ENCODE results near the gene CD34.

The CD34 gene

DNA sequence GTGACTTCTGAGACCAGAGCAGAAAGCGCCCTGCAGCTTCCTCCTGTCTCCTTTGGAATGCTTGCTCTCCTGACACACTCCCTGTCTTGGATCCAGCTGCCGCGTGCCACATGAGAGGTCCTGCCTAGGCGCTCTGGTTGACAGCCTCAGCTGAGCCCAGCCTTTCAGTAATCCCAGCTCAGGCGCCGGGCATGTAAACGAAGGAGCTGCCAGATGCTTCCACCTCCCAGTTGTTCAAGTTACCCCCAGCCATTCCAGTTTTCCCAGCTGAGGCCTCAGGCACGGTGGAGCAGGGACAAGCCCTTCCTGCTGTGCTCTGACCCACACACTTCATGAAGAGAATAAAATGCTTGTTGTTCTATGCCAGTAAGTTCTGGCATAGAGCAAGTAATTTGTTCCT lies 14.3 kb upstream of the CD34 start:
- no peak overlapping the region for H3K4me3 ChIP-seq (ENCODE audit: low read depth in 1 of 2, low read length in 2 of 2)
- H3K9me3 ChIP-seq (ENCODE audit: low read length): no peaks in the 10 kb centered on the region
- peaks cover 21% of the 10 kb centered on the region for H3K4me1 ChIP-seq (ENCODE audit: insufficient read depth, low read length)
- H3K27ac ChIP-seq (ENCODE audit: low read depth, low read length): no peak overlapping the region
- no peaks in the 10 kb centered on the region for H3K36me3 ChIP-seq (ENCODE audit: insufficient read depth, low read length)
- no peak overlapping the region for H3K9ac ChIP-seq (ENCODE audit: low read length)
- H3K27me3 ChIP-seq (ENCODE audit: control insufficient read depth in 1 of 2, insufficient read depth in 2 of 2, low read length in 2 of 2): no peaks in the 10 kb centered on the region

DNA sequence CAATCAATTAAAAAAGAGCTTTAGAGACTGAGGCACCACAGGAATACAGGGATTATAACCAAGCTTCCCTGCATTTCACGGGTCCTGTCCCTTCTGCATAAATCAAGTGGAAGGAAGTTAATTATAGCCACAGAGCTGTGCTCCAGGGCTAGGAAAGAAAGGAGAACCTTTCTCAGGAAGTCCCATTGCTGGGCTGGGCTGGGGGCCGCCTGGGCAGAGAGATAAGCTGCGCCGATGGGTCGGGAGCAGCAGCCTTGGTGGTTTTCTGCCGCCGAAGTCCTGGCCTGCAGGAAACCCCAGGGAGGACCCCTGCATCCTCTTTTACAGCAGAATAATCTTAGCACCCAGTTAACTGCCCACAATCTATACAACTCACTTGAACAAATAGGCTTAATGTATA lies 12.6 kb upstream of the CD34 start:
- Histone ChIP-seq H3K4me1 (ENCODE audit: insufficient read depth, low read length) (peaks cover 29% of the 10 kb centered on the region), H3K9ac (ENCODE audit: low read length) (no peak overlapping the region), H3K4me3 (ENCODE audit: low read depth in 1 of 2, low read length in 2 of 2) (no peak overlapping the region), H3K27me3 (ENCODE audit: control insufficient read depth in 1 of 2, insufficient read depth in 2 of 2, low read length in 2 of 2) (no peaks in the 10 kb centered on the region), H3K27ac (ENCODE audit: low read depth, low read length) (no peak overlapping the region), H3K9me3 (ENCODE audit: low read length) (no peaks in the 10 kb centered on the region), H3K36me3 (ENCODE audit: insufficient read depth, low read length) (no peaks in the 10 kb centered on the region)

DNA sequence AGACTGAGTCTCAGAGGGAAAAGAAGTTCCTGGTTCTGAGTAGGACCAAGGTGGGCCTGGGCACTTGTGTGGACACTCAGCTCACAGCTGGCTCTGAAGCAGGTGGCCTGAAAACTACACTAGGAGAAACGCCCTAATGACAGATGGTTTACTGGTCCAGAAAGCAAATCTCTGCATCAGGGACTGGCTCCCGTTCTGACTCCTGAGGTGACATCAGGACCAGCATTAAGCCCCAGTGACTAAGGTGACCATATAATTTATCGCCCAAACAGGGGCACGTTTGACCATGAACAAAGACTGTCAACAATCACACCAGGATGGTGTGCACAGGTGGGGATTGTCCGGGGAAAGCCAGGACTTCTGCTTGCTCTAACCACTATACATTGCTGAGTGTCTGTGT lies 12.2 kb upstream of the CD34 start:
- Histone ChIP-seq H3K4me3 (ENCODE audit: low read depth in 1 of 2, low read length in 2 of 2) (no peak overlapping the region), H3K27me3 (ENCODE audit: control insufficient read depth in 1 of 2, insufficient read depth in 2 of 2, low read length in 2 of 2) (no peaks in the 10 kb centered on the region), H3K27ac (ENCODE audit: low read depth, low read length) (no peak overlapping the region), H3K36me3 (ENCODE audit: insufficient read depth, low read length) (no peaks in the 10 kb centered on the region), H3K9ac (ENCODE audit: low read length) (no peak overlapping the region), H3K4me1 (ENCODE audit: insufficient read depth, low read length) (peaks cover 29% of the 10 kb centered on the region), H3K9me3 (ENCODE audit: low read length) (no peaks in the 10 kb centered on the region)

DNA sequence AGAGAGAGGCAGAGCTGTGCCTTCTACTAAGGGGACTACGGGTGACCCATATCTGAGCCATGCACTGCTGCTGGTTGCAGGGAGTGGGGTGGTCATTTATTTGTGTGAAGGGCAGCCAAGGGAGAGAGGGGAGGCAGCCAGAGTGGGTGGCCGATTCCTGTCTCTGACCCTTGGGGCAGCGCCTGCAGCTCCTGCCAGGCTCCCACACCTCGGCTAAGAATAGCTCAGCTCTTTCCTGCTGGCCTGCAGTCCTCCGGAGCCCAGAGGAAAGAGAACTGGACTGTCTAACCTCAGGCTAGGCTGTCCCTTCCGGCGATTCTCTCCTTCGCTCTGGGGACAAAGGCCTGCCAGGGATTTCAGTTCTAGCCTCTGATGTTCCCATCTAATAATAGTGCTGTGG lies 11.6 kb upstream of the CD34 start:
- H3K27me3 ChIP-seq (ENCODE audit: control insufficient read depth in 1 of 2, insufficient read depth in 2 of 2, low read length in 2 of 2): no peaks in the 10 kb centered on the region
- no peaks in the 10 kb centered on the region for H3K36me3 ChIP-seq (ENCODE audit: insufficient read depth, low read length)
- no peak overlapping the region for H3K9ac ChIP-seq (ENCODE audit: low read length)
- H3K27ac ChIP-seq (ENCODE audit: low read depth, low read length): no peak overlapping the region
- peaks cover 29% of the 10 kb centered on the region for H3K4me1 ChIP-seq (ENCODE audit: insufficient read depth, low read length)
- no peaks in the 10 kb centered on the region for H3K9me3 ChIP-seq (ENCODE audit: low read length)
- H3K4me3 ChIP-seq (ENCODE audit: low read depth in 1 of 2, low read length in 2 of 2): no peak overlapping the region

DNA sequence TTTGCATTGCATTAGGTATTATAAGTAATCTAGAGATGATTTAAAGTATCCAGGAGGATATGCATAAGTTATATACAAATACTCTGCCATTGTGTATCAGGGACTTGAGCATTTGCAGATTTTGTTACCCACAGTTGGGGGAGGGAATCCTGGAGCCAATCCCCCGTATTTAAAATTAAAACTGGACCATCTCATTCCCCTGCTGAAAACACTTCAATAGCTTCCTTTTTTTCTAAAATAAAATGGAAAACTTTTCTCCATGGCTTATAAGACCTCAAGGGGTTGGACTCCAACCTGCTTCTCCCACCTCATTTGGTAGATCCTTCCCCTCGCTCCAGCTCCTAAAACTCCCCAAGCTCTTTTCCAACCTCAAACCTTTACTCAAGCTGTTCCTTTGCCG lies 10.4 kb upstream of the CD34 start:
- Histone ChIP-seq H3K4me1 (ENCODE audit: insufficient read depth, low read length) (peaks cover 29% of the 10 kb centered on the region), H3K36me3 (ENCODE audit: insufficient read depth, low read length) (no peaks in the 10 kb centered on the region), H3K4me3 (ENCODE audit: low read depth in 1 of 2, low read length in 2 of 2) (no peak overlapping the region), H3K9me3 (ENCODE audit: low read length) (no peaks in the 10 kb centered on the region), H3K27ac (ENCODE audit: low read depth, low read length) (no peak overlapping the region), H3K9ac (ENCODE audit: low read length) (no peak overlapping the region), H3K27me3 (ENCODE audit: control insufficient read depth in 1 of 2, insufficient read depth in 2 of 2, low read length in 2 of 2) (no peaks in the 10 kb centered on the region)

DNA sequence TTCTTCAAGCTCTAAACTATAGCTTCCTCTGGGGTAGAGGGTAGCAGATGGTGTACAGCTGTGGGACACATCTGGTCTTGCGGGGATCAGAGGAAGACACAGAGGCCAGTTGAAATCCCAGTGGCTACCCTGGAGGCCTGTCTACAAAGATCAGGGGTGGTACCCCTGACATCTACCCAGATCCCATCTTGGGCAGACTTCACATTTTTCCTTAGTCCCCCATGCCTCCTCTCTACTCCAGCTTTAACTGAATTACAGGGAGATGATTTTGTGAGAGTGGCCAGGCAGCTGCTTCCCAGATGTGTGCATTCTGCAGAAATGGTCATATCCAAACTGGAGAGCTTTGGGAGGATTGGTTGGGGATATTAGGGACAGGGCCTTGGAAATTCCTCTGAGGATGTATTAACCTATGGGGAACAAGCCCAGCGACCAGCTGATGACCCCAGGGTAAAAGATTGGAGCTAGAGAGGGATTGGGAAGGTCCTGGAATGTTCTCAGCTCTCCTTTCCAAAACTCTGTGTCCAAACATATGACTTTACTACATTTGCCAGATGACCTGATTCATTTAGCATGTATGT lies 9.6 kb upstream of the CD34 start:
- Histone ChIP-seq H3K4me3 (ENCODE audit: low read depth in 1 of 2, low read length in 2 of 2) (no peak overlapping the region), H3K9ac (ENCODE audit: low read length) (no peak overlapping the region), H3K4me1 (ENCODE audit: insufficient read depth, low read length) (peaks cover 29% of the 10 kb centered on the region), H3K27ac (ENCODE audit: low read depth, low read length) (no peak overlapping the region), H3K36me3 (ENCODE audit: insufficient read depth, low read length) (no peaks in the 10 kb centered on the region), H3K9me3 (ENCODE audit: low read length) (no peaks in the 10 kb centered on the region), H3K27me3 (ENCODE audit: control insufficient read depth in 1 of 2, insufficient read depth in 2 of 2, low read length in 2 of 2) (no peaks in the 10 kb centered on the region)

DNA sequence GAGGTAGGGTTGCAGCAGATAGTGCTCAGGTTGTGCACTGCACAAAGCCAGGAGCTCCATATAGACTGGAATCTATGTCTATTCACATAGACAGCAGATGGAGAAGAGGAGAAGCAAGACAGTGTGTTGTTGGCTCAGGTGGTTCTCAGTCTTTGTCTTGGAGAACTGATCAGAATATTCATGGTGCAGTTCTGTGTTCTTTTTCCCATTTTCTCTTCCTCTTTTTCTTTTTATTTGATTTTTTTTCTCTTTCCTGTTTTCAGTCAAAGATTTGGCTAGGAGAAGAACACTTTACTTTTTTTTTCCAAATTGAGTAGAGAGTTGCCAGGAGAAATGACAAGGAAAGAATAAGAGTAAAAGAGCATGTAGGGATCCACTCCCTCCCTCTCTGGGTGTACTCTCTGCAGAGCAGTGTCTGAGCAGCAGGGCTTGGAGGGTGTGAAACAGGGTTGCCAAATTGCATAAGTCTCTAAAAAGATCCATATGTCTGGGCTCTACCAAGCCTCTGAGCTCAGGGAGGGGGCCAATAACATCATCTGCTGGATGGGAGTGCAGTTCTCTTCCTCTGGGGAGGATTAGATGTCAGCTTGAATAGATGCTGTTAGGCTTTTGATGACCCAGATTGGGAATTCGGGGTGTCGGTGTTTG lies 8.7 kb upstream of the CD34 start:
- H3K27me3 ChIP-seq (ENCODE audit: control insufficient read depth in 1 of 2, insufficient read depth in 2 of 2, low read length in 2 of 2): no peaks in the 10 kb centered on the region
- H3K4me3 ChIP-seq (ENCODE audit: low read depth in 1 of 2, low read length in 2 of 2): no peak overlapping the region
- no peak overlapping the region for H3K27ac ChIP-seq (ENCODE audit: low read depth, low read length)
- peaks cover 22% of the 10 kb centered on the region for H3K4me1 ChIP-seq (ENCODE audit: insufficient read depth, low read length)
- H3K36me3 ChIP-seq (ENCODE audit: insufficient read depth, low read length): no peaks in the 10 kb centered on the region
- H3K9ac ChIP-seq (ENCODE audit: low read length): no peak overlapping the region
- no peaks in the 10 kb centered on the region for H3K9me3 ChIP-seq (ENCODE audit: low read length)

DNA sequence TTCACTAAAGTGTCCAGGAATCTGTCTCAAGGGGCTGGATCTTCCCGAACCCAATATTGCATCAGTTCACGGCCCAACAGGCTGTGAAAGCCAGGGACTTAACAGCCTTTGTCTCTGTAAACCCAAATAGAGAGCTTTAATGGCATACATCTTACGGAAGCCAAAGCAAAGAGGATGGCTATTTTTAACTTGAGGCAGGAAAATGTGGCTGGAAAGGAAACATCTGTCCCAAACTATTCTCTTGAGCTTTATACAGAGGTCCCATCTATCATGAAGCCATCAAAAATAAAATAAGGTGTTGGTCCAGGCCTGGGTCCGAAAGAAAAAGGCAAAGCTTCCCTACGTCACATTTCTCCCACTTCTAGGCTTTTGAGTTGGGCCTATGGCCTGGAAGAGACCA lies 7.7 kb upstream of the CD34 start:
- H3K4me3 ChIP-seq (ENCODE audit: low read depth in 1 of 2, low read length in 2 of 2): no peak overlapping the region
- no peak overlapping the region for H3K27ac ChIP-seq (ENCODE audit: low read depth, low read length)
- no peaks in the 10 kb centered on the region for H3K36me3 ChIP-seq (ENCODE audit: insufficient read depth, low read length)
- H3K4me1 ChIP-seq (ENCODE audit: insufficient read depth, low read length): peaks cover 17% of the 10 kb centered on the region
- H3K9ac ChIP-seq (ENCODE audit: low read length): no peak overlapping the region
- H3K27me3 ChIP-seq (ENCODE audit: control insufficient read depth in 1 of 2, insufficient read depth in 2 of 2, low read length in 2 of 2): no peaks in the 10 kb centered on the region
- H3K9me3 ChIP-seq (ENCODE audit: low read length): no peaks in the 10 kb centered on the region

DNA sequence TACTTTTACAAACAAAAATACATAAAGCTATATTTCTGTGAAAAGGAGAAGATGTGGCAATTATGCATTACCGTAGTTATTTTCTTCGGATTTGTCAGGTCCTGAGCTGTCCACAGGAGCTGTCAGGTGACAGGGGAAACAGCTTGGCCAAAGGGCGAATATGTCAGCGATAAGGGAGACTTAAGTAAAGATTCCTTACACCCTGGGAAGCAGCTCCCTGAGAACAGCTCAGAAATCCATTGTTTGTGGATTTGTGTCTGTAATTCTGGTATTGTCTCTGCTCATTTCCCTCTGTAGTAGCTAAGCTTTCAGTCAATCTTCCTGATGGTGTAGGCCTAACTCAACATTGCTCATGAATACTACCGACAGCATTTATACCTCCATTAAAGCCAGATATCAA lies 7.1 kb upstream of the CD34 start:
- Histone ChIP-seq H3K4me3 (ENCODE audit: low read depth in 1 of 2, low read length in 2 of 2) (no peak overlapping the region), H3K36me3 (ENCODE audit: insufficient read depth, low read length) (no peaks in the 10 kb centered on the region), H3K4me1 (ENCODE audit: insufficient read depth, low read length) (peaks cover 11% of the 10 kb centered on the region), H3K9ac (ENCODE audit: low read length) (no peak overlapping the region), H3K9me3 (ENCODE audit: low read length) (no peaks in the 10 kb centered on the region), H3K27ac (ENCODE audit: low read depth, low read length) (no peak overlapping the region), H3K27me3 (ENCODE audit: control insufficient read depth in 1 of 2, insufficient read depth in 2 of 2, low read length in 2 of 2) (no peaks in the 10 kb centered on the region)

DNA sequence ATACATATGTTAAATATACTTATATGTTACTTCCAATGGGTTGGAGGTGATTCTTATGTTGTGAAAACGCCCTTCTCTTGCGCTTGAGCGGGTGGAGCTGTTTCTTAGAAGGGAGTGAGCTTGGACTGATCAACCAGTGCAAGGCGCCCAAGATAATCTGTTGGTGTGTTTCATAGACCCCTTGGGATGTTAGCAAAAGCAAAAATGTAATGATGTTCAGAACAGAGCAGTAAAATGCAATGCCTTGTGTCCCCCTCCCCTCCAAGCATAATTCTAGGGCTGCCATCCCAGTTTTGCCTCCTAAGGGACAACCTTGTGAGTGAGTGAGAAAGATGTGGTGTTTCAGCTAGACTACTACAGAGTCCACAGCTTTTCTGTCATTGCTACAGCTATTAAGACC lies 6.2 kb upstream of the CD34 start:
- H3K27me3 ChIP-seq (ENCODE audit: control insufficient read depth in 1 of 2, insufficient read depth in 2 of 2, low read length in 2 of 2): peaks cover 0 to 4% of the 10 kb centered on the region in 2 donors
- H3K36me3 ChIP-seq (ENCODE audit: insufficient read depth, low read length): no peaks in the 10 kb centered on the region
- H3K4me3 ChIP-seq (ENCODE audit: low read depth in 1 of 2, low read length in 2 of 2): no peak overlapping the region
- H3K27ac ChIP-seq (ENCODE audit: low read depth, low read length): no peak overlapping the region
- H3K9ac ChIP-seq (ENCODE audit: low read length): no peak overlapping the region
- H3K4me1 ChIP-seq (ENCODE audit: insufficient read depth, low read length): peaks cover 8% of the 10 kb centered on the region
- no peaks in the 10 kb centered on the region for H3K9me3 ChIP-seq (ENCODE audit: low read length)

DNA sequence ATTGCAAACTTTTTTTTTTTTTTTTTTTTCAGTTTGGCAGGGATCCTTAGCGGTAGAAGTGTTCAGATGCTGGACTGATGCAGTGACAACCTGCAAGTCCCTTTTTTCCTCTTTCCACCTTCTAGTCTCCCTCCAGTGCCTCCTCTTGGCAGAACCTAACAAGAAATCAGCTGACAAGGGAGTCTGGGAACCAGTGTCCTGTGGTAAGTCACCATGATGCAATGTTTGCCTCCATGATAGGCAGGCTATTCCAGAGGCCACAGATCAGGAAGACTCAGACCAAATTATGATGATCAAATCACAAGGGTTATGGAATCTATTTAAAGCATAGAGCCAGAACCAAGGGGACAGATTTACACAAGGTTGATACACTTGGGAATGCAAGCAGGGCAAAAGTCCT lies 3.0 kb upstream of the CD34 start:
- H3K4me1 ChIP-seq (ENCODE audit: insufficient read depth, low read length): peaks cover 3% of the 10 kb centered on the region
- peaks cover 0 to 16% of the 10 kb centered on the region in 2 donors for H3K27me3 ChIP-seq (ENCODE audit: control insufficient read depth in 1 of 2, insufficient read depth in 2 of 2, low read length in 2 of 2)
- no peak overlapping the region for H3K4me3 ChIP-seq (ENCODE audit: low read depth in 1 of 2, low read length in 2 of 2)
- no peak overlapping the region for H3K27ac ChIP-seq (ENCODE audit: low read depth, low read length)
- no peaks in the 10 kb centered on the region for H3K36me3 ChIP-seq (ENCODE audit: insufficient read depth, low read length)
- H3K9ac ChIP-seq (ENCODE audit: low read length): no peak overlapping the region
- no peaks in the 10 kb centered on the region for H3K9me3 ChIP-seq (ENCODE audit: low read length)
